ENCODE measurements around the gene FAM114A1. TPM values are rescaled to one million over a fixed set of nuclear protein-coding genes. Genes with fewer than 3 reads are reported as not detected.
A peak's percentile ranks its signal among the peaks of the same experiment; 100 is the strongest.

FAM114A1 gene
- total and polyA plus RNA-seq, 2 of the 4 experiments (the other 2 are of a cell fraction) = 135 to 649 TPM

GRCh38 chr4:38967260-38968095 is 99.9 kb downstream of the FAM114A1 start:
- peak overlapping the region; percentile 88 for H2BK15ac ChIP-seq (ENCODE audit: low read depth, low read length)
- no peaks in the 10 kb centered on the region for H3K9me3 ChIP-seq (ENCODE audit: control insufficient read depth, insufficient read depth, low read length)
- H3K79me1 ChIP-seq (ENCODE audit: low read depth in 1 of 2, low read length in 2 of 2) = peaks cover 0 to 4% of the 10 kb centered on the region in 2 experiments; a peak in 1 of 4 replicates
- H2AFZ ChIP-seq (replicated peaks; ENCODE audit: low read length, poor library complexity) = no peak overlapping the region
- DNase-seq (peak; percentile 100), ATAC-seq (ENCODE audit: low read depth) (peak; percentile 95)
- H4K5ac ChIP-seq (ENCODE audit: low read depth, low read length) = peak overlapping the region; percentile 88
- peak overlapping the region; percentile 97 for H4K91ac ChIP-seq (ENCODE audit: insufficient read depth, low read depth, low read length)
- TF ChIP-seq POLR2A (IDR thresholded peaks at IDR 0.05; ENCODE audit: low read depth, low read length) = no peak
- no peak for TF ChIP-seq USF2 (IDR thresholded peaks at IDR 0.05; ENCODE audit: low read depth, low read length)
- TF ChIP-seq FOS (IDR thresholded peaks at IDR 0.05; ENCODE audit: low read depth, low read length) = peak; percentile 97
- TF ChIP-seq MXI1 (IDR thresholded peaks at IDR 0.05; ENCODE audit: borderline replicate concordance, low read depth, low read length) = no peak
- TF ChIP-seq MAFK (IDR thresholded peaks at IDR 0.05; ENCODE audit: low read depth, low read length) = peak; percentile 63; the same call in 1 of the 2 replicates
- no peak for TF ChIP-seq ELK1 (IDR thresholded peaks at IDR 0.05; ENCODE audit: borderline replicate concordance, low read depth, low read length)
- TF ChIP-seq NFE2L2 (IDR thresholded peaks at IDR 0.05; ENCODE audit: low read depth, low read length) = peak; percentile 54
- TF ChIP-seq CEBPB (IDR thresholded peaks at IDR 0.05; ENCODE audit: low read depth, low read length) = peak; percentile 97
- TF ChIP-seq BHLHE40 (IDR thresholded peaks at IDR 0.05; ENCODE audit: low read depth, low read length) = peak; percentile 37; the same call in 1 of the 2 replicates
- no peak for TF ChIP-seq RCOR1 (IDR thresholded peaks at IDR 0.05; ENCODE audit: insufficient replicate concordance, low read length)
- peak overlapping the region; percentile 96 to 97 for H4K8ac ChIP-seq (ENCODE audit: low read depth in 2 of 2, low read length in 2 of 2)
- in situ Hi-C loops (cut with MboI; ENCODE audit: low sequenced_read_pairs) (no loop called here), dilution Hi-C loops (cut with HindIII; ENCODE audit: low sequenced_read_pairs, unreplicated experiment) (no loop called here), intact Hi-C loops (cut with micrococcal nuclease) (no loop called here)
- ChIA-PET POLR2A (ENCODE audit: unreplicated experiment) (interaction anchor here (0.6 kb wide), 1 partner anchor 9 kb away, joined by 3 read pairs; no protein-coding TSS in a partner anchor), CTCF (interaction anchor here (0.5 to 0.7 kb wide), 2 partner anchors 789 to 943 kb away, joined by 3 read pairs; no protein-coding TSS in a partner anchor)
- WGBS, 2 experiments (ENCODE audit: extremely low coverage in 2 of 2, insufficient read length in 1 of 2) = 0% methylated on average over 1 of the region's 7 CpGs; no CpG with 5 or more reads in 1 of the 2 experiments
- H3K4me1 ChIP-seq (ENCODE audit: control insufficient read depth, insufficient read depth, low read length) = peaks cover 6% of the 10 kb centered on the region
- H2BK120ac ChIP-seq (ENCODE audit: low read depth, low read length) = peak overlapping the region; percentile 99
- peak overlapping the region; percentile 89 for H3K56ac ChIP-seq (ENCODE audit: extremely low read depth, insufficient read depth, low read length)
- H3K36me3 ChIP-seq (ENCODE audit: control insufficient read depth, insufficient read depth, low read length) = no peaks in the 10 kb centered on the region
- peaks cover 3% of the 10 kb centered on the region for H3K9me1 ChIP-seq (ENCODE audit: insufficient read depth, low read length)
- H2BK20ac ChIP-seq (ENCODE audit: low read depth, low read length) = peak overlapping the region; percentile 99
- H3K27me3 ChIP-seq (ENCODE audit: control insufficient read depth, insufficient read depth, low read length) = no peaks in the 10 kb centered on the region
- H3K9ac ChIP-seq (ENCODE audit: low read depth, low read length) = peak overlapping the region; percentile 55
- H3K14ac ChIP-seq (replicated peaks; ENCODE audit: low read depth, low read length) = peak overlapping the region; percentile 91
- peak overlapping the region; percentile 99 for H3K27ac ChIP-seq (ENCODE audit: insufficient read depth, low read length)
- H2AK9ac ChIP-seq (replicated peaks; ENCODE audit: low read depth, low read length, poor library complexity) = peak overlapping the region; percentile 85
- H3K4me2 ChIP-seq (ENCODE audit: low read depth, low read length) = no peak overlapping the region
- BruUV-seq (replicated peaks) = TSS peak; percentile 70
- H3K23ac ChIP-seq (ENCODE audit: low read depth, low read length) = peak overlapping the region; percentile 84
- peak overlapping the region; percentile 98 for H2BK5ac ChIP-seq (ENCODE audit: low read depth, low read length, poor library complexity, severe bottlenecking)
- H3K18ac ChIP-seq (ENCODE audit: low read depth, low read length) = peak overlapping the region; percentile 91
- H2AK5ac ChIP-seq (ENCODE audit: low read depth, low read length) = peak overlapping the region; percentile 96
- H3K4ac ChIP-seq (ENCODE audit: low read depth, low read length) = peak overlapping the region; percentile 98
- no peak overlapping the region for H3K4me3 ChIP-seq (ENCODE audit: insufficient read depth, low read depth, low read length)
- no peaks in the 10 kb centered on the region for H4K20me1 ChIP-seq (ENCODE audit: insufficient read depth, low read length)
